H1 (cell line): ENCODE results near the gene CELF4. TPM values are rescaled to one million over a fixed set of nuclear protein-coding genes. Genes with fewer than 3 reads are reported as not detected.

Experiments
- ASH2L ChIP-seq: fragments of 200-600, 300-600 bp; sonication (generic); IDR thresholded peaks from one replicate; pipeline ENCODE4 v1.7.1; 2017; ENCODE audit warnings: low read length
- BACH1 ChIP-seq: IDR thresholded peaks from 2 replicates; pipeline ENCODE4 v1.6.1; 2012; ENCODE audit warnings: low read length, improper control_type of control experiment
- EP300 ChIP-seq, 2 experiments: IDR thresholded peaks; 1 replicate in 1 of 2; 2 replicates in 1 of 2; pipeline ENCODE4 v1.6.1; 2011 to 2012; ENCODE audit warnings: low read depth in 2 of 2, low read length in 2 of 2, mild to moderate bottlenecking in 2 of 2, borderline replicate concordance in 1 of 2, inconsistent platforms in 1 of 2, moderate library complexity in 1 of 2
- EZH2 ChIP-seq: fragments of 200-600 bp; sonication (generic); IDR thresholded peaks from 2 replicates; pipeline ENCODE4 v1.7.1; 2012; ENCODE audit warnings: low read depth, mild to moderate bottlenecking, moderate library complexity, low read length, inconsistent platforms; ENCODE audit not compliant: severe bottlenecking
- KDM4A ChIP-seq: IDR thresholded peaks from one replicate; pipeline ENCODE4 v1.7.1; 2012; ENCODE audit warnings: low read depth, mild to moderate bottlenecking, moderate library complexity, low read length, inconsistent platforms; ENCODE audit not compliant: severe bottlenecking
- NANOG ChIP-seq: IDR thresholded peaks from 2 replicates; pipeline ENCODE4 v1.6.1; 2011; ENCODE audit warnings: low read length, low read depth, mild to moderate bottlenecking, inconsistent platforms; ENCODE audit not compliant: insufficient read depth, poor library complexity, severe bottlenecking
- POLR2A ChIP-seq, 2 experiments: IDR thresholded peaks; 1 replicate in 1 of 2; 2 replicates in 1 of 2; pipeline ENCODE4 v1.6.1; 2011; ENCODE audit warnings: low read depth in 2 of 2, low read length in 2 of 2, mild to moderate bottlenecking in 2 of 2; ENCODE audit errors: control extremely low read depth in 1 of 2
- RAD21 ChIP-seq, 2 experiments: IDR thresholded peaks in 1 of 2; conservative IDR thresholded peaks in 1 of 2; 2 replicates each; pipeline ENCODE4 v1.6.1; 2011; ENCODE audit warnings: low read depth in 2 of 2, low read length in 2 of 2, improper control_type of control experiment in 1 of 2, inconsistent platforms in 1 of 2, mild to moderate bottlenecking in 1 of 2, moderate library complexity in 1 of 2
- SP1 ChIP-seq: IDR thresholded peaks from 2 replicates; pipeline ENCODE4 v1.6.1; 2011; ENCODE audit warnings: low read depth, low read length
- SUZ12 ChIP-seq: fragments of 200-600 bp; sonication (generic); IDR thresholded peaks from 2 replicates; pipeline ENCODE4 v1.6.1; 2012; ENCODE audit warnings: mild to moderate bottlenecking, inconsistent platforms, low read length, moderate library complexity, mixed read lengths
- TEAD4 ChIP-seq: IDR thresholded peaks from 2 replicates; pipeline ENCODE4 v1.6.1; 2012; ENCODE audit warnings: low read depth, low read length, inconsistent platforms, mixed read lengths
- polyA plus RNA-seq, 7 experiments: library from polyadenylated mRNA; depleted of rRNA in 3 of 7; stranded (reverse) in 5 of 7; unstranded in 2 of 7; fragments of >200 nt in 5 of 7; fragments of 200-250 nt in 2 of 7; gene quantifications; 1 replicate in 5 of 7; 2 replicates in 1 of 7; 4 replicates in 1 of 7; pipeline versions ENCODE4 v1.2.1 to v1.2.3, GENCODE V29; 2011 to 2013; ENCODE audit warnings: missing spikeins in 2 of 7, mixed read lengths in 2 of 7
- total RNA-seq: library from RNA; stranded (reverse); fragmentation: NEBNext Ultra II Directional; extraction: Animal tissue kit (Norgen Biotek cat#: 25700); gene quantifications from 2 replicates; pipeline ENCODE4 v1.2.1, GENCODE V29; 2021
- TF ChIP-seq, protein P1 (sequence below), 3 experiments: IDR thresholded peaks; 1 replicate in 2 of 3; 2 replicates in 1 of 3; pipeline versions ENCODE4 v1.5.1 to v1.6.1; 2011; ENCODE audit warnings: low read length in 3 of 3, mild to moderate bottlenecking in 3 of 3, inconsistent platforms in 2 of 3, low read depth in 1 of 3, moderate library complexity in 1 of 3; ENCODE audit not compliant: insufficient read depth in 1 of 3; ENCODE audit errors: control extremely low read depth in 1 of 3
- TF ChIP-seq, protein P2 (sequence below): IDR thresholded peaks from 2 replicates; pipeline ENCODE4 v1.6.1; 2012; ENCODE audit warnings: inconsistent platforms

The CELF4 gene
- total and polyA plus RNA-seq, 2 of the 8 experiments (the other 6 are each of a cell fraction or from before 2014, with no cell fraction given): 1.6 to 3.4 TPM

DNA sequence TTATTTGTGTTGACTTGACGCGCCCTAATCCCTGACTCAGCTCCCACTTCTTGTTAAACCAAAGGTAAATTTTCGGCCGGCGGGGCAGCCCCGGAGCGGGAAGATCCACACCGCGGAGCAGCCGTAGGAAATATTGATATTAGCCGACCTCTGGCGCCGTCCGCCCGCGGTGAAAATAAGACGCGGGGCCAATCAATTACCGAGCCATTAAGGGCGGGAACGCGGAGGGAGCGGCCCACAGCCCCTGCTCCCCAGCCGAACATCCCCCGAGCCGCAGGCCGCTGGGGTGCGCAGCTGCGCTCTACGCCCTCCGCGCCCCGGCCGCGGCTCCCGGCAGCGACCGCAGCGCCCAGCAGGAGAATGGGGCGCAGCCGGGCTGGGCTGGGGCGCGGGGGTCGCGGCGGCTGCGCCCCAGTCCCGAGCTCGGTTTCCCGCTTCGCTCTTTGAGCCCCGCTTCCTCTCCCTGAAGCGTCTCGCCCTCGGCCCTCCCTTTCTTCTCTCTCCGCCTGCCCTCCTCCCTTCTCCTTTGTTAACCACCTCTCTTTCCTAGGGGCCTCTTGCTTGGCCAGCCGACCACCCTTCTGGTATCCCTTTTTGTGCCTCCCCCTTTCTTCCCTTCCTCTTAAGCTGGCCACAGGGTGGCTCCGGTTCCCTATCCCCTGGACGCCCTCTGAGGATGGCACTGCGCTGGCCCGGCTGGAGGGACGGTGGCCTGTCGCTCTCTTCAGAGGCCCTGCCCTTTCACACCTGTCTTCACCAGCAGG lies 40.9 kb downstream of the CELF4 start (continued):
- TF ChIP-seq TEAD4: no peak
- no peak for TF ChIP-seq EP300 (IDR thresholded peaks at IDR 0.05; ENCODE audit: borderline replicate concordance in 1 of 2, low read depth in 2 of 2, low read length in 2 of 2)
- TF ChIP-seq BACH1: peak; percentile 25; the same call in 1 of the 2 replicates
- TF ChIP-seq, protein P1, sequence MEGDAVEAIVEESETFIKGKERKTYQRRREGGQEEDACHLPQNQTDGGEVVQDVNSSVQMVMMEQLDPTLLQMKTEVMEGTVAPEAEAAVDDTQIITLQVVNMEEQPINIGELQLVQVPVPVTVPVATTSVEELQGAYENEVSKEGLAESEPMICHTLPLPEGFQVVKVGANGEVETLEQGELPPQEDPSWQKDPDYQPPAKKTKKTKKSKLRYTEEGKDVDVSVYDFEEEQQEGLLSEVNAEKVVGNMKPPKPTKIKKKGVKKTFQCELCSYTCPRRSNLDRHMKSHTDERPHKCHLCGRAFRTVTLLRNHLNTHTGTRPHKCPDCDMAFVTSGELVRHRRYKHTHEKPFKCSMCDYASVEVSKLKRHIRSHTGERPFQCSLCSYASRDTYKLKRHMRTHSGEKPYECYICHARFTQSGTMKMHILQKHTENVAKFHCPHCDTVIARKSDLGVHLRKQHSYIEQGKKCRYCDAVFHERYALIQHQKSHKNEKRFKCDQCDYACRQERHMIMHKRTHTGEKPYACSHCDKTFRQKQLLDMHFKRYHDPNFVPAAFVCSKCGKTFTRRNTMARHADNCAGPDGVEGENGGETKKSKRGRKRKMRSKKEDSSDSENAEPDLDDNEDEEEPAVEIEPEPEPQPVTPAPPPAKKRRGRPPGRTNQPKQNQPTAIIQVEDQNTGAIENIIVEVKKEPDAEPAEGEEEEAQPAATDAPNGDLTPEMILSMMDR (IDR thresholded peaks at IDR 0.05; ENCODE audit: control extremely low read depth in 1 of 3, insufficient read depth in 1 of 3, low read depth in 1 of 3, low read length in 3 of 3): peak in 2 of 3 experiments; percentile 11 to 26; a peak in 2 of 4 replicates
- TF ChIP-seq NANOG: no peak
- TF ChIP-seq SP1: no peak
- peak; percentile 57 for TF ChIP-seq ASH2L
- TF ChIP-seq KDM4A: peak; percentile 80
- peak in 1 of 2 experiments; percentile 57; a peak in 2 of 3 replicates for TF ChIP-seq POLR2A (IDR thresholded peaks at IDR 0.05; ENCODE audit: control extremely low read depth in 1 of 2, low read depth in 2 of 2, low read length in 2 of 2)
- TF ChIP-seq RAD21 (IDR thresholded peaks at IDR 0.05 in 1 of 2, conservative IDR thresholded peaks at IDR 0.05 in 1 of 2; ENCODE audit: low read depth in 2 of 2, low read length in 2 of 2): peak in 1 of 2 experiments; percentile 12; a peak in 1 of 4 replicates
- TF ChIP-seq, protein P2, sequence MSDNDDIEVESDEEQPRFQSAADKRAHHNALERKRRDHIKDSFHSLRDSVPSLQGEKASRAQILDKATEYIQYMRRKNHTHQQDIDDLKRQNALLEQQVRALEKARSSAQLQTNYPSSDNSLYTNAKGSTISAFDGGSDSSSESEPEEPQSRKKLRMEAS: peak; percentile 64; the same call in 1 of the 2 replicates
- peak; percentile 66 for TF ChIP-seq SUZ12
- TF ChIP-seq EZH2: peak; percentile 61
